GDM1 (cell line): Measurements from ENCODE around the gene GAL3ST2.
"Not testable (repeated sequence)": the region's sequence is repeated elsewhere in the genome, so short reads cannot be mapped to it uniquely, and the experiment has no call there.

Experiments used
- DNase-seq: peaks from one replicate; lab custom pipeline; 2025; lab: John Stamatoyannopoulos, UW

Gene GAL3ST2

DNA sequence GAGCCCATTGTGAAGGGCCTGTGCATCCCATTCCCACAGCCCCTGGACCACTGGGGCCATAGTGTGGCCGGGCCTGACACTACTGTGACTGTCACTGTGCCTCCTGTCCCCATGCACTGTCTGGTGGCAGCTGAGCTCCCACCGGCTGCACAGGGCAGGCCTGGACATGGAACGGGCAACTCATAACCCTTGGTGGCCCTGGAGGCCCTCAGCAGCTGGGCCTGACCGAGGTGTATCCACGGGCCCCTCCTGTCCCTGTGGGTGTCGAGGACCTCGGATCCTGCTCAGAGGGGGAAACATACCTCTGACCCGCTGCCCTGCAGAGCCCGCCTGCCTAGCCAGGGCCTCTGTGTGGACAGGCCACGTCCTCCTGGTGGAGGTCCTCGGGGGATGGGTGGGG lies 7.8 kb upstream of the GAL3ST2 start:
- DNase-seq, result no peak

DNA sequence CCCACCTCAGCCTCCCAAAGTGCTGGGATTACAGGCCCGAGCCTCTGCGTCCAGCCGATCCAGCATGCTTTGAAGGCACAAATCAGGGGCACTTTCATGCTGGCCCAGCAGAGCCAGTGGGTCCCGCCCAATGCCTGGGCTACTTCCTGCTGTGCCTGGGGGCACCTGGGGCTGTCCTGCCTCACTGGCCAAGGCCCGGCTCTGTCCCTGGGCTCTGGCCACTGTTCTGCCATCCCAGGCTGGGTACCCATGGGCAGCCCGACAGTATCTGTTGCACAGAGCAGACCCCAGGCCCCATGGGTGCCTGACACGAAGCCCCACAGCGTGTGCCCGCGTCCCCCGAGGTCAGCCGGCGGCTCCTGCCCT lies 6.8 kb upstream of the GAL3ST2 start:
- DNase-seq, result no peak

DNA sequence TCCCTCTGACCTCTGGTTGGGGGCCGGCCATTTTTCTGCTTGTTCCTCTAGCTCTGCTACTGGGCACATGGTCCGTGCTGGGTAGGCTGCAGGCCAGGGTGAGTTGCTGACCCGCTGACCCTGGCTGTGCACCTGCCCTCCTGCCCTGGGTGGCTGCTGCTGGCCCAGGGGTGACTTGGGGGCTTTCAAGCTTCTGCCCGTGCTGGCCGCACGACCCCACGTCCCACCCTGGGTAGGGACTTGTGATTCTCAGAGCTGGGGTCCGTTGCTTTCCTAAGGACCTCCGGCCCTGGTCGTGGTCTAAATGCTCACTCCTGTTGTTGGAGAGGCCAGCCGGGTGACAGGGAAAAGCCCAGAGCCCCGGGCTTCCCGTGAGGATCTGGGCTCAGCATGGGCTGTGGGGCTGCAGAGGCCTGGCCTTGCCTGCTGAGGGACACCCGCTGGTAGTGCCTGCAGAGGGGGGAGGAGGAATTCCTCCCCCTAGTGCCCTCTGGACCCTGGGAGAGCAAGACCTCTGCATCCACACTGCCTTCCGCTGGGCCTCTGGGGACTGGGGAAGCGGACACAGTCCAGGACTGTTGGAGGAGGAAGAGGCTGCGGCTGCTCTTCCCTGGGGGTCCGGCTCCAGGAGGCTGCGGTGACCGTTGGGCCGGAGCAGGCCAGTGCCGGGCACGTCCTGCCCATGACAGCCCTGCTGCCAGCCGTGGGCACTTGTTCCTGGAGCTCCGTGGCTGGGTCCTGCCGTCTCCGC lies 6.3 kb upstream of the GAL3ST2 start:
- DNase-seq, result no peak

DNA sequence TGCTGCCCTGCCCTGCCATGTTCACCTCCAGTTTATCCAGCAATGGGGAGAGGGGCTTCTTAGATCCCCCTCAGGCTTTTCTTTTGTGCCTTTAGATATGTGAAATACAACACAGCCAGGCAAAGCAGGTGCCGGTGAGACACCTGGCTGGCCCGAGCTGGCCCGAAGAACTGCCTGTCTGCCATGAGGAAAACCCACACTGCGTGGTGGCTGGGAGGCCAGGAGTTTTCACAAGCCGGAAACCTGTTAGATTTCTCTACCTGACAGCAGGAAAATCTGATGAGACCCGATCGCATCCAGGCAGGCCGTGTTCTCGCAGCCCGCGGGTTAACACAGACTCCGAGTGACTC lies 5.7 kb upstream of the GAL3ST2 start:
- no peak for DNase-seq

DNA sequence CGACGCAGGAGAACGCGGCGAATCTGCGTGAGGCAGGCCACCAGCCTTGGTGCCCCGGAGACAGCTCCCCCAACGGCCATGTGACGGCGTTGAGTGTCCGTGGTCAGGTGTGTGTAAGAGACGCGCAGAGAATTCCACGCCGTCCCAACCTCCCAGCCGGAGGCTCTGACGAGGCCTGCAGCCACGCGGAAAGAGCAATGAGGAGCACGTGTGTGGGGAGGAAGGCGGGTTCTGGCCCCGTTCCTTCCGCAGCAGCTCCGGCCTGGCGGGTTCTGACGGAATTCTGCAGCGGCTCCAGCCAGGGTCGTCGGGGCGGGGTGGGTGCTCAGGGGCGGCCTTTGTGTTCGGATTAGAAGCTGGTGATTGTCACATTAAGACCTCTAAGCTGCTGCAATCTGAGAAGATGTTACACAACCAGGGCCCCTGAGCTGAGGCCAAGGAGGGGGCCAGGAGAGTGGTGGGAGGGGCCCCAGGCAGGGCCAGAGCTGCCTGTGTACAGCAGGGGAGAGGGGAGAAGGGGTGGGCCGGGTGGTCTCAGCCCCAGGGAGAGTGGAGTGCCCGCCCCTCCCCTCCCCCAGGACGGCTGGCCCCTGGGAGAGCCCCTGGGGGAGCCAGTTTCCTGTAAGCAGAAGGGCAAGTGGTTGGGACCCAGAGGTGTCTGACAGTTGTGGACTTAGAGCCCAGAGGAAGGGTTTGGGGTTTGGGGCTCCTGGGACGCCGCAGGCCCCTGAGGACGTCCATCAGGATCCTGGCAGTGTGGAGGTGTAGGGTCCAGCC lies 5.1 kb upstream of the GAL3ST2 start:
- no peak for DNase-seq

DNA sequence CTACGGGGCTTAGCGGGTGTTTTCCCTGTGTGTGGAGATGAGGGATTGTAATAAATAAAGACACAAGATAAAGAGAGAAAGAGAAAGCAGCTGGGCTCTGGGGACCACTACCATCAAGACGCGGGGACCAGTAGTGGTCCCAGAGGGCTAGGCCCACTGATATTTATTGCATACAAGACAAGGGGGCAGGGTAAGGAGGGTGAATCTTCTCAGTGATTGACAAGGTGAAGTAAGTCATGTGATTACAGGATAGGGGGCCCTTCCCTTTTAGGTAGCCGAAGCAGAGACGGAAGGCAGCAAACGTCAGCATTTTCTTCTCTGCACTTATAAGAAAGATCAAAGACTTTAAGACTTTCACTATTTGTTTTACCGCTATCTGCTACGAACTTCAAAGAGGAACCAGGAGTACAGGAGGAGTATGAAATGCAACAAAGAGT lies 4.5 kb upstream of the GAL3ST2 start:
- DNase-seq, result no peak

DNA sequence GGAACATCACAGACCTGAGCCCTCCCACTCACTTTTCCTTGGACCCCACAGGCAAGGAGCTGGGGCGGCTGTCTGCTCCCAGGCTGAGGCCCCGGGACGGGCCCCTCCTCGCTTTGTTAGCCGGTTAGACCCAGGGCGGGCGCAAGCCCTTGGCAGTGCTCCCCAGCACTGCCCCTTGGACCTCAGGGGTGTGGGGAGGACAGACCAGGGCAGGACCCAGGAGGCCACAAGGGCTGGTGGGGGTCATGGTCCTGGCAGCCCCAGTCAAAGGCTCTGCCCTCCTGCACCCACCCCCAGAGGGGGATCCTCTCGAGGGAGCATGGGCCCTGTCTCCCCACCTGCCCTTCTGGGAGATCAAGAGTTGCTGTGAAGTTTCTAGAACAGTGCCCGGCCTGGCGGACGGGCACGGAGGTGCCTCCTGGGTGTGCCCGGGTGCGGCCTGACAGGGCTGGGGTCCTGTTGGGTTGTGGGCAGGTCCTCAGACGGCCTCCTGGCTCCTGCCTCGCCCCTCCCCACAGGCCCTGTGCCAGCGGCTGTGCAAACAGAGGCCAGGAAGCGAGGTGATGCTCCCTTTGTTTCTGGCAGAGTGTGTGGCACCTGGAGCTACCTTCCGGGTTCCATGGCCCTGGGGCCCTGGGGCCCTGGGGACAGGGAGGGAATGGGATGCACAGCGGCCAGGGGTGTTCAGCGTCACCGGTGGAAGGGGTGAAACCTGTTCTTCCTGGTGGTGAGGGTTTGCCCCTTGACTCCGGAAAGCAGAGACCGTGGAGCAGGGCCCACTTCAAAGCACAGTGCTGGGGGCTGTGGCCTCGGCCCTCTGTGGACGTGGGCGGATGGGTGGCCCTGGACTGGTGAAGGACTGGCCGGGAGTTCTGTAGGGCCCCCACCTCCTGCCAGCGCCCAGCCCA lies 2.9 kb upstream of the GAL3ST2 start:
- DNase-seq, result no peak

DNA sequence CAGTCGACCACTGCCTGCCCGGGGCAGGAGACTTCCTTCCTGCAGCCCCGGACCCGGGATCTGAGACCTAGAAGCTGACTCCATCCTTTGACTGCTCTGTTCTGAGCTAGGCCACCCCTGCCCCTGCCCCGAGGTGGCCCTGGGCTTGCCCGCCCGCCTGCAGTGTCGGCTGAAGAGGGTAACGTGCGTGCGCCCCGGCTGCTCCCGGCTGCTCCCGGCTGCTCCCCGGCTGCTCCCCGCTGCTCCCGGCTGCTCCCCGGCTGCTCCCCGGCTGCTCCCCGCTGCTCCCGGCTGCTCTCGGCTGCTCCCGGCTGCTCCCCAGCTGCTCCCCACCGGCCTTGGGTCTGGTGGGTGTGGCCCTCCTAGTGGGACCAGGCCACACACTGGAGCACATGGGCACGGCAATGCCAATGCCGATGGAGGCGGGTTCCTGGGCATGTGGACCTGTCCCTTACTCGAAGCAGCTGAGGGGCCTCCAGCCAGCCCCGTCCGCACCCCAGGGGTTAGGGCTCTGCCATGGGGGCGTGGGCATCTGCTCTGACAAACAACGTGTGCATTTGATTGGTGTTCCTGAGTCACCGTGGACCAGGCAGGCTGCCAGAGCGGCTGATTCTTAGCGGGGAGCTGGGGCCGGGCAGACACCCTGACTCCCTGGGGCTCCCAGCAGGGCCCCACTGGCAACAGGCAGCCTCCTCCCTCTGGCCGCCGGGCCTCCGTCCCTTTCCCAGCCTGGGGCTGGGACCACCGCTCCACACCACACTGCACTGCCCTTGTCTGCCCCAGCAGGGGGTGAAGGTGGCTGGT lies 2.0 kb upstream of the GAL3ST2 start:
- no peak for DNase-seq

DNA sequence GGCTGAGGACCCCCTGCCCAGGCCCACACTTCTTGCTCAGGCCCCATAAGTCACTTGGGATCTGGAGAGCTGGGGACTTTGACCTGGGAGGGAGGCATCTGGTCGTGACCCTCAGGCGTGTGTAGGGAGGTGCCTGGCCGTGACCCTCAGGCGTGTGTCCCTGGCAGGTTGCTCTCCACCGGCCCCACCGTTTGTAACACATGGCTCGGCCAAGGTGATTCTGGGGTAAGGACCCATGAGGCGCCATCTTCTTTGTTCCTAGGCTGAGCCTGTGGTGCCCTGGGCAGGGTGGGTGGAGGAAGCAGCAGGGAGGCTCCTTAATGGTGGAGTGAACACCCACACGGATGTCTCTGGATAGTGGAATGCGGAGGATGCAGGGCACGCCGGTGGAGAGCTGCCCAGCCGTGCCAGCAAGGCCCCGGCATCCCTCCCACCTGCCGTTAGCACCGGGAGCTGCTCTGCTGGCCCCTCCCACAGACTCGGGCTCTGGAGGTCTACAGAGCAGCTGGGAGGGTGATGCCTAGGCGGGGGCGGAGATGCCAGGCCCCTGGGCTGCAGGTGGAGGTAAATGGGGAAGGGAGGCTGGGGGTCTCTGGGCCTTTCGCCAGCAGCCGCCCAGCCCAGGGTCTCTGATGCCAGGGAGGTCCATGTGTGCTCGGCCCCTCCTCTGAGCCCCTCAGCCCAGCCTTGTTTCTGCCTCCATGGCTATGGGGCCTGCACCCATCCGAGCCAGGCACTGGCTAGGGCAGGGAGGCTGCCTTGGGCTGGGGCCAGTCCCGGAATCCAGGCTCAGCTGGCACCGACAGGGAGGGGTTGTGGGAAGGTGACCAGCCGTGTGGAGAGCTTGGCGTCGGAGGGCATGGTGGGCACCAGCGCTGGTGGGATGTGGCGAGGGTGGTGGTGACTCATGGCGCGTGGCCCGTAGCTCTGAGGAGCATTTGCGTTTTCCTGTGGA lies 1.1 kb upstream of the GAL3ST2 start:
- no peak for DNase-seq

DNA sequence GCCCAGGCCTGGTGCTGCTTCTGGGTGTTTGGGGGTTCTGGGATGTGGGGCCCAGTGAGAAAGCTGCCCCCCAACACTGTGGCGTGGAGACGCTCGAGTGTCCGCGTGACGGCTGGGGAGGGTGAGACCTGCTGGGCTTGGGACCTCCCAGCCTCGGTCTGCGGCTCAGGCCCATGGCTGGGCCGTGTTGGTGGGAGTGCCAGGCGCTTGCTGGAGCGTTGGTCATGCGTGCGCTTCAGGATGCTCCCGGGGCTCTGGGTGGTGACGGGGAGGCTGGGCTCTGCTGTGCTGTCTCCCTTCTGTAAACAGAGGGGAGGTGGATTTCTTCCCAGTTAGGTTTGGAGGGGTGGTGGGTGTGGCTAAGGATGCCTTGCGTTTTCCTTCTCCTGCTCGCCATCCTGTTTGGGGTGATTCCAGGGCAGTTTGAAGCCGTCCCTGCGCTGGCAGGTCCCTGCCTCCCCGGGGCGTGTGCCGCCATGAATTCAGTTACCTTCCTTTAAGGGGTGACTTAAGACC lies 606 bp downstream of the GAL3ST2 start:
- DNase-seq, result no peak

DNA sequence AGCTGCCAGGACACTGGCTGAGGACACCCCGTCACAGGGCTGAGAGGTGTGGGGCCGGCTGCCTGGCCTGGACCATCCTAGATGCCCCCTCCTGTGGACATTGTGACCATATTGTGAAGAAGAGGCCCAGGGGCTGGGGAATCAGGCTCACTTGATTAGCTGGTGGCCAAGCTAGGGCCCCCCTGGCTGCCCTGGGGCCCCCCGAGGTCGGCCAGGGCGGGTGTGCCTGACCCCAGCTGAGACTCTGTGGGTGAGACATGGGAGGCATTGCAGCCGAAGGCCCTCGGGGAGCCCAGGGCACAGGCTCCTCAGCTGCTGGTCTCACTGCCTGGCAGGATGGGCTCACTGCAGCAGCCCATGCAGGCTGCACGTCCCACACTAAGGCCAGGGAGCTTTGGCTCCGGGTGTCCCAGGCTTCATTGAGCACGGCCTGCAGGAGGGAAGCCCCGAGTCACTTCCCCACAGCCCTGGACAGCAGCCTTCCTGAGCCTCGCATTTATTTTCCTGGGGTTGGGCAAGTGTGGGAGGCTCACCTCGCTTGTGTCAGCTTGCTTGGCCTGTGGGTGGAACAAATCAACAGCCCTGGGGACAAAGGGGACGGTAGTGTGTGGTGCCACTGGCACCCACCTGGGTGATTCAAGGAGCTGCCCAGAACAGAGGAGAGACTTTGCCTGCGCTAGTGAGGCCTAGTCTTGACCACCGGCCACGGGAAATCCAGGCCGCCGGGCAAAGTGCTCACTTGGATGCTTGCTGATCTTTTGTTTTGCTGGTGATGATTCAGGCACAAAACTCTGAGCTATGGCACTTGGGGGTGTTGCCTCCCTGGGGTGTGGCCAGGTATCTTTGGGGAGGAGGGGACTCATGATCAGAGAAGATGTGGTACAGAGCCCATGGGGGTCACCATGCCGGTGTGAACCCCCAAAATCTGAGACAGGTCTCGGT lies 1.3 kb downstream of the GAL3ST2 start:
- DNase-seq, result no peak

DNA sequence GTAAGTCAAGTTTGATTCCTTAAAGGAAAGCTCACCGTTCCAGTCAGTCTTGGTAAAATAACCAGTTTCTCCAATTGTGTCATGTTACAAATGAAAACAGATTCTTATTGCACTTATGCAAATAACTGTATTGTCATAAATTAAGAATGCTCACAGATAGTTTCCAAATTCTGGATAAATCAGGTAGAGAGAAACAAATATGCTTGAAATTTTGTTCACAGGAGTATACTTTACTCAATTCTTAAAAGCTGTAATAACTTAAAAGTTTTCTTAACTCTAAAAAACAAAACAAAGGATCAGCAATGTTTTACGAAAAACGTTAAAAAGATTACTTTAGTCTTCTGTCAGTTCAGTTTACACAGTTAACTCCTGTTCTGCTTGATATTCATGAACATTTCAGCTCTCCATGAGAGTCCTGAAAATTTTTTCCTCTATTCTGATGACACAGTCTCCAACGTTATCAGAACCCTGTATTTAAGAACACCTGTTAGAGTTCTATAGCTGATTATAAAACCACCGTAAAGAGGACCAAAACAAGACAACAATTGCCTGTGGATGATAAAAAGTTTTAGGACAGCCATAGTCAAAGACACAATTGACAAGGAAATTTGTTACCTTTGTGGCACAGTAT lies 4.4 kb downstream of the GAL3ST2 start:
- no peak for DNase-seq

DNA sequence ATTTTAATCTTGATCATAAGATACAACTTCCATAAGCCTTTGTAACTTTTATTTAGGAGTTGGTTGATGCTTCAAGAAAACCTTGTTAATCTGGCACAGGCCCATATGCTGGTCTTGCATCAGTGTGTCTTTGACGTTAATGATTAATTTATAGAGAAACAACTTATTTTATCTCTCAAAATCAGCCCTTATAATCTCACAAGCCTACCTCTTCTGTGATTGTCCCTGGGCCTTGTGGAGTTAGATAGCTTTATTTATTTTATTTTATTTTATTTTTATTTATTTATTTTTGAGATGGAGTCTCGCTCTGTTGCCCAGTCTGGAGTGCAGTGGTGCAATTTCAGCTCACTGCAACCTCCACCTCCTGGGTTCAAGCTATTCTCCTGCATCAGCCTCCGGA lies 5.4 kb downstream of the GAL3ST2 start:
- DNase-seq, result not testable (repeated sequence)

DNA sequence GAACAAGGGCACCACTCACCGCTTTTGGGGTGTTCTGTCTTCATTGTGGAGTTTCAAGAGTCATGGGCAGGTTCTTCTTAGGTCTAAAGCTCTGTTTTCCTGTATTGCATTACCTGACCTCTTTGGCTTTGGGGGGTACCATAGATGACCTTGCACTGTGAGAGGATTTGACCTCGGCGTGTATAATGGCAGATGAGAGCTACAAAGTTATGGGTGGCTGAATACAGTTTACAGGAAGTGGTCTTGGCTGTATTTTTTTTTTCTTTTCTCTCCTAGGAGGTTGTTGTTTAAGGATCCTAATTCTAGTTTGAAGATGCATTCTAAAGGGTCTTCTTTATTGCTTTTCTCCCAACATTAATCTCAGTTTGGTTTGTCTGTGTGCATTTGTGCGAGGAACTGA lies 11.5 kb downstream of the GAL3ST2 start:
- DNase-seq, result no peak

DNA sequence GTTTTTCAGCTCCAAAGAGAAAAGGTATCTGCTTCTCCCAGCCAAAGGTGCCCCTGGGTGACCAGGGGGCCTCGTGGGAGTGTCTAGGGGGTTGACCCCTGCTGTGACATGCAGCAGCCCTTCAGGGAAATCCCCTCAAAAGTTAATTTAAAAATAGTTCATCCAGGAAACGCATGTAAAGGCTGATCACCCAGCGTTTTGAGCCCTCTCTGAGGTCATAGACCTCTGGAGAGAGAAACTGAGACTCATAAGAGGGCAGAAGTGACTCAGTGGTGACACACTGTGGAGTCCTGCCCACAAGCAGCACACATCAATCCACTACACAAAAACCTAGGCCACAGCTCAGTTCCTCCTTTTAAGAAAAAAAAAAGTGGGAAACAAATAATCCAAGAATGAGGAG lies 11.9 kb downstream of the GAL3ST2 start:
- DNase-seq, result no peak

DNA sequence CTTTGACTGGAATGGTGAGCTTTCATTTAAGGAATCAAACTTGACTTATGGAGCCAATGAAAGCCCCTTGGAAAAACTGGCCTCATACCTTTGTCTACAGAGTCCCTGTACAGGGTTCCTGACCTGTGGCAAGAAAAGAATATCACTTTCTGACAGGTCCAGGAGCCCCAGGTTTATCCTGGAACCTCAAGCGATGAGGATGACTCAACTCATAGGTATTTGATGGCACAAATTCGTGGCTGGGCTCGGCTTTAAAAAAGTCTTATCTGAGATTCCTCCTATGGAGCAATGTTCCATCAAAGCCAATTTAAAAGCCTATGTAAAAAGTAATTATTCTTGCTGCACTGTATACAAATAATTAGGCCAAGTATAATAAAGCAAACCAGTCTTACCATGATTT lies 14.8 kb downstream of the GAL3ST2 start:
- DNase-seq, result not testable (repeated sequence)

DNA sequence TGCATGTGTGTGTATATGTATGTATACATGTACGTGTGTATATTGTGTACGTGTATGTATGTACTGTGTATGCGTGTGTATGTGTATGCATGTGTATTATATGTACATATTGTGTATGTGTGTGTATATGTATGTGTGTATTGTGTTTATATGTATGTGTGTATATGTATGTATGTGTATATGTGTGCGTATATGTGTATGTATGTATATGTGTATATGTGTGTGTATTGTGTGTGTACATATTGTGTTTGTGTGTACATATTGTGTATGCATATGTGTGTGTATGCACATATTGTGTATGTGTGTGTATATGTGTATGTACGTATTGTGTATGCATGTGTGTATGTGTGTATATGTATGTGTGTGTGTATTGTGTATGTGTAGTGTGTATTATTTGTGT lies 16.8 kb downstream of the GAL3ST2 start:
- no peak for DNase-seq

DNA sequence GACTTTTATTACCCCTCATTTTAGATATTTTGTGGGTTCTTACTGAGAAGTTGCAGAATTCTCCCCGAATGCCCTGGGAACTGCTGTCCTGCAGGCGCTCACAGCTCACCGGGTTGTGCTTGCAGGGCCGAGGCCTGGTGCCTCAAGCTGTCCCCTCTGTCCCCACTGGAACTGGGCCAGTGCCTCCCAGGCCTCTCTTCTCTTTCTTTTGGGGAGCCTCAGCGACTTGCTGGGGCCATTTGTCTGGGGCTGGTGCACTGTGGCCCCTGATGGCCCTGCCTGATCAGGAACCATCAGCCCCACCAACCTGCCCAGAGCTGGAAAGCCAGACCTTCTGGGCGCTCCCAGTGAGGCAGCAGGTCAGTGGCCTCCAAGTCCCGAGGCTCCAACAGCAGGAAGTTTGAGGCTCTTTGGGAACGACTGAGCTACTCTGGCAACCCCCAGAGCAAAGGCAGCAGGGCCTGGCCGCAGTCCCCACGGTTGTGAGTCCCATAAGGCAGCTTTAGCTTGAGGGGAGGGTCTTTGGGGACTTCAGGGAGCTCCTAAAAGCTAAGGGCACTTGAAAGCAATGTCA lies 17.7 kb downstream of the GAL3ST2 start:
- DNase-seq, result no peak
